ENCODE results near the gene TACR2.

TACR2 gene

DNA sequence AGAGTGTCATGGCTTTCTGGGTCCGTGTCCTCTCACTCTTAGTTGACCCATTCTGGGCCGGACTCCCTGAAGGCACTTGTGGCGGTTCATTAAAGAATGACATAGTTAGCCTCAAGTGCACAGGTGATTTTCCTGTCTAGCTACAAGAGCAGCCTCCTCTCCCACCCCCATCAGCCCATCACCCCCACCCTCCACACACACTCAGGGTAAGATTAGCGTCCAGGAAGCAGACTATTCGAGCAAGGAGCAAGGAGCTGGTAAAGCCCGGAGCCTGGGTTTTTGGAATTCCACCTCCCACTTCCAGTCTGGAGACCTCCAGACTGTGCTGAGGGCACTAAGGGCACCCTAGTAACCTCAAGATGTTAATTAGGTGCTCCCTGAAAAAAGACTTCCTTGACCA, 39.5 kb downstream of the TACR2 start:
- TF ChIP-seq, protein P1, sequence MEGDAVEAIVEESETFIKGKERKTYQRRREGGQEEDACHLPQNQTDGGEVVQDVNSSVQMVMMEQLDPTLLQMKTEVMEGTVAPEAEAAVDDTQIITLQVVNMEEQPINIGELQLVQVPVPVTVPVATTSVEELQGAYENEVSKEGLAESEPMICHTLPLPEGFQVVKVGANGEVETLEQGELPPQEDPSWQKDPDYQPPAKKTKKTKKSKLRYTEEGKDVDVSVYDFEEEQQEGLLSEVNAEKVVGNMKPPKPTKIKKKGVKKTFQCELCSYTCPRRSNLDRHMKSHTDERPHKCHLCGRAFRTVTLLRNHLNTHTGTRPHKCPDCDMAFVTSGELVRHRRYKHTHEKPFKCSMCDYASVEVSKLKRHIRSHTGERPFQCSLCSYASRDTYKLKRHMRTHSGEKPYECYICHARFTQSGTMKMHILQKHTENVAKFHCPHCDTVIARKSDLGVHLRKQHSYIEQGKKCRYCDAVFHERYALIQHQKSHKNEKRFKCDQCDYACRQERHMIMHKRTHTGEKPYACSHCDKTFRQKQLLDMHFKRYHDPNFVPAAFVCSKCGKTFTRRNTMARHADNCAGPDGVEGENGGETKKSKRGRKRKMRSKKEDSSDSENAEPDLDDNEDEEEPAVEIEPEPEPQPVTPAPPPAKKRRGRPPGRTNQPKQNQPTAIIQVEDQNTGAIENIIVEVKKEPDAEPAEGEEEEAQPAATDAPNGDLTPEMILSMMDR (conservative IDR thresholded peaks at IDR 0.05; ENCODE audit: low read depth, low read length): no peak
- no peak for DNase-seq (ENCODE audit: low read depth)
- no peak overlapping the region for H3K4me3 ChIP-seq (ENCODE audit: low read depth, low read length)

DNA sequence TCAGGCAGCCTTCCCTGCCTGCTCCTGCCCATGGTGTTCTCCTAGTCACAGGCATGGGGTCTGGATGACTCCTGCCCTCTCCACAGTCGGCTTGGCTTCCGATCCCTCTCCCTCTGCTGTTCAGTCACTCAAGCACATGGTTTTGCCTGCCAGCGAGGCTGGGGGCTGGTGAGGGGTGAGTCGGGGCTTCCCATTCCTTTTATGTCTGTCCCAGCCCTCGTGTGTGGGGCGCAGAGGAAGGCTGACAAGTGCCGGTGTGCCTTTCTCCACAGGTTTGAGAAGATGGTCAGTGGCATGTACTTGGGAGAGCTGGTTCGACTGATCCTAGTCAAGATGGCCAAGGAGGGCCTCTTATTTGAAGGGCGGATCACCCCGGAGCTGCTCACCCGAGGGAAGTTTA, 40.1 kb downstream of the TACR2 start:
- TF ChIP-seq, protein P1 (conservative IDR thresholded peaks at IDR 0.05; ENCODE audit: low read depth, low read length): no peak
- DNase-seq (ENCODE audit: low read depth): no peak
- no peak overlapping the region for H3K4me3 ChIP-seq (ENCODE audit: low read depth, low read length)

DNA sequence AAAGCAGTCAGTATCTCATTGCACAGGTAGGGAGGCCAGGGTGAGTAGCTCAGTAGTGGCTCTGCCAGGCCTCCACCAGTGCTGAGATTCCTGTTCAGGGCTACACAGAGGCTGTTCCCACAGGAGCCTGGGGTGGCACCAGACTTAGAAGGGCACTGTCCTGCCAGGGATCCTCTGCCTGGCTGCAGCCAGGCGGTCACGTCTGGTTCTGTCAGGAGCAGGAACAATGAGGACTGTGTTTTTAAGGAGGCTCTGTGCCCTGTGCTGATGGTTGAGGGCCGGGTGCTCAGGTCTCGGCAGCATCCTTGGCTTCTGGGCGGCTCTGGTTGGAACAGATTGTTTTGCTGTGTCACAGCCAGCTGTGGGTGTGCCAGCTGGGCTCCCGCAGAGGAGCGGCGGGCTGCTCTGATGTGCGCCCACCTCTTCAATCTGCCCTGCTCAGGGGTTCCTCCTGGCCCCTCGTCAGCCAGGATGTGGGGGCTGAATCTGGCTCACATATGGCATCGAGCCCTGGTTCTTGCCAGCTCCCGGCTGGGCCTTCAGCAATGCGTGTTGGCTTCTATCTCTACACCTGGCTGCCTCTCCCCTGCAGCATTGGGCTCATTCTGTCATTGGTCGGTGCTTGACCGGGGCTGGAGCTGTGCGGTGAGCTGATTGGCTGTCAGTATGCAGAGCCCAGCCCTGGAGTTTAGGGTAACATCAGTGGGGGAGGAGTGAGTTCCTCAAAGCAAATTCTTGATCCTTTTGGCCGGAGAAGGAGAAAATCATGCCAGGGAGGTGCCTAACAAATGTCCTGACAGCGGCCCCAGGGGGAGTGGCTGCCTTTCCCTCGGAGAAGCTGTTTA, 41.2 kb downstream of the TACR2 start:
- TF ChIP-seq, protein P1 (conservative IDR thresholded peaks at IDR 0.05; ENCODE audit: low read depth, low read length): no peak
- no peak overlapping the region for H3K4me3 ChIP-seq (ENCODE audit: low read depth, low read length)
- no peak for DNase-seq (ENCODE audit: low read depth)

DNA sequence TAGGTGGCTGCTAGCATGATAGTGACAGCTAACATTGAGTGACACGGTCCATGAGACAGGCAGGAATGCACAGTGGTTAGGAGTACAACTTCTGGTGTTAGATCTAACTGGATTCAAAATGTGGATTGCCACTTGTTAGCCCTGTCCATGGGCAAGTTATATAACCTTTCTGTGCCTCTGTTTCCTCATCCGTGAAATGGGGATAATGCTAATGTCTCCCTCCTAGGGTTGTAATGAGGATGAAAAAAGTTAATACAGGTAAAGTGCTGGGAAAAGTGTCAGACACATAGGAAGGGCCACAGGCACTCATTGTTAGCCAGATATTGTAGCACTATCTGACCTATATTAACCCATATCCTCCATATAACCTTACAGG, 41.8 kb downstream of the TACR2 start:
- no peak for DNase-seq (ENCODE audit: low read depth)
- no peak overlapping the region for H3K4me3 ChIP-seq (ENCODE audit: low read depth, low read length)
- TF ChIP-seq, protein P1 (conservative IDR thresholded peaks at IDR 0.05; ENCODE audit: low read depth, low read length): no peak

DNA sequence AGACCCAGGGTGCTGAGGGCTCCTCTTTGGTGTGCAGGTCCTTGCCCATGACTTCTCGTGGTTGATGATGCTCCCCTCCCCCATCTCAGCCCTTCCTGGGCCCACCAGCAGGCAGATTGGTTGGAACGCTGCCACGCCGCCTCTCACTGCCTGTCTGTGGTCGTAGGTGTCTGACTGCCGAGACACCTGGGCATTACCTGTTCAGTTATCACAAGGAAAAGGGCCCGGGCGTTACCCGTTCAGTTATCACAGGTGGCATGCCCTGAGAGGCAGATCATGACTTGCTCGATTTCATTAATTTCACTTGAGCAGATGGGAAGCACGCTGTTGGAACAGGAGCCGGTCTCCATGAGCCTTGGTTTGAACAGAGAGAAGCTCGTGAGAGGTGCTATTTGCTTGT, 42.5 kb downstream of the TACR2 start:
- no peak for DNase-seq (ENCODE audit: low read depth)
- no peak overlapping the region for H3K4me3 ChIP-seq (ENCODE audit: low read depth, low read length)
- TF ChIP-seq, protein P1 (conservative IDR thresholded peaks at IDR 0.05; ENCODE audit: low read depth, low read length): no peak

DNA sequence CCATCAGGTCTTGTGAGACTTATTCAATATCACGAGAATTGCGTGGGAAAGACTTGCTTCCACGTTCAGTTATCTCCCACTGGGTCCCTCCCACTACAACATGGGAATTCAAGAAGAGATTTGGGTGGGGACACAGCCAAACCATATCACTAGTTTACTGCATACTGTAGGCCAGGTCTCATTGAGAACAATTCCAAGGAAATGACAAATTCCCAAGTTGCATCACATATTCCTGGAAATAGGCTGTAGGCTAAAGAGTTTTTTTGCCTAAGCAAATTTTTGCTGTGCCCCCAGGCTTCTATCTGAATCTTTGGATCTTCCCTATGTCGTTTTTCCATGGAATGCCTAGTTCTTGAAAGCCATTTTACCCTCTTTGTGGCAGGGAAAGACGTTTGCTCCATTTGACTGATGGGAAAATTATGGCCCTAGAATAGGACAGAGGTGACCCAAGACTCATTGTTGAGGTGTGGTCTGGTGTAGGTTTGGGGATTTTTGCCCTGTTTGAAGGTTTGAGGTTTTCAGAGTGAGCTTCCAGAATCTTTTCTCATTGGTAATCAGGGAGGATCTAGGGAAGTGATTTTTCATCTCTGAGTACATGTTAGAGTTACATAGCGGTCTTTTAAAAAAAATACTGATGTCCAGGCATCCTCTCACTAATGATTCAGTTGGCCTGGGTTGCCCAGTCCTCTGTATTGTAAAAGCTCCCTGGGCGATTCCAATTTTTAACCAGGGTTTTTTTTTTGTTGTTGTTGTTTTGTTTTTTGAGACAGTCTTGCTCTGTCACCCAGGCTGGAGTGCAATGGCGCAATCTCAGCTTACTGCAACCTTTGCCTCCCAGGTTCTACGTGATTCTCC, 44.4 kb downstream of the TACR2 start:
- no peak overlapping the region for H3K4me3 ChIP-seq (ENCODE audit: low read depth, low read length)
- TF ChIP-seq, protein P1 (conservative IDR thresholded peaks at IDR 0.05; ENCODE audit: low read depth, low read length): no peak
- no peak for DNase-seq (ENCODE audit: low read depth)

Measured in choroid plexus epithelial cell (primary cell).